ENCODE results near the gene MX2. TPM values are rescaled to one million over a fixed set of nuclear protein-coding genes. Genes with fewer than 3 reads are reported as not detected.

The MX2 gene
- total RNA-seq, 2 donors from 2014 or later: 1.6 to 11.4 TPM

DNA sequence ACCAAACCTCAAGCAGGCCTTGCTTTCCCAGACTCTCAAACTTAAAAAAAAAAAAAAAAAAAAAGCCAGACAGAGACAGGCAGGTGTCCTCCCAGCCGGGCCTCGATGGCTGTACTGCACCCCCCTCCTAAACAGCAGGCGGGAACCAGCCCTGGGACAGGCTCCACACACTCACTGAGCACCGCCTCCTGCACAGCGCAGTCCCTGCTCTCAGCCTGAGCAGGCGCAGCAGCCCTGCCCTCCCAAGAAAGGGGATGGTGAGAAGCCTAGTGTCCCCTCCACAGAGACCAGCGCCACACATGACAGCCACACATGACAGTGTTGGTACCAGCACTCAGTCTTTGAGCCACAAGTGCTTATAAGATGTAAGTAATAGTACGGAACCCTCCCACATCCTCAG lies 11.9 kb downstream of the MX2 start:
- TF ChIP-seq, protein P1, sequence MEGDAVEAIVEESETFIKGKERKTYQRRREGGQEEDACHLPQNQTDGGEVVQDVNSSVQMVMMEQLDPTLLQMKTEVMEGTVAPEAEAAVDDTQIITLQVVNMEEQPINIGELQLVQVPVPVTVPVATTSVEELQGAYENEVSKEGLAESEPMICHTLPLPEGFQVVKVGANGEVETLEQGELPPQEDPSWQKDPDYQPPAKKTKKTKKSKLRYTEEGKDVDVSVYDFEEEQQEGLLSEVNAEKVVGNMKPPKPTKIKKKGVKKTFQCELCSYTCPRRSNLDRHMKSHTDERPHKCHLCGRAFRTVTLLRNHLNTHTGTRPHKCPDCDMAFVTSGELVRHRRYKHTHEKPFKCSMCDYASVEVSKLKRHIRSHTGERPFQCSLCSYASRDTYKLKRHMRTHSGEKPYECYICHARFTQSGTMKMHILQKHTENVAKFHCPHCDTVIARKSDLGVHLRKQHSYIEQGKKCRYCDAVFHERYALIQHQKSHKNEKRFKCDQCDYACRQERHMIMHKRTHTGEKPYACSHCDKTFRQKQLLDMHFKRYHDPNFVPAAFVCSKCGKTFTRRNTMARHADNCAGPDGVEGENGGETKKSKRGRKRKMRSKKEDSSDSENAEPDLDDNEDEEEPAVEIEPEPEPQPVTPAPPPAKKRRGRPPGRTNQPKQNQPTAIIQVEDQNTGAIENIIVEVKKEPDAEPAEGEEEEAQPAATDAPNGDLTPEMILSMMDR (conservative IDR thresholded peaks at IDR 0.05): no peak
- H3K36me3 ChIP-seq (ENCODE audit: control insufficient read depth, insufficient read depth, low read length): no peaks in the 10 kb centered on the region
- no peaks in the 10 kb centered on the region for H3K27me3 ChIP-seq (ENCODE audit: control insufficient read depth, insufficient read depth, low read length, poor library complexity, severe bottlenecking)
- Mint-ChIP-seq H3K4me1 (peaks cover 4% of the 10 kb centered on the region), H3K4me3 (no peak overlapping the region), H3K27ac (no peak overlapping the region), H3K27me3 (ENCODE audit: insufficient read depth) (peaks cover 4% of the 10 kb centered on the region), H3K36me3 (ENCODE audit: low read depth) (no peaks in the 10 kb centered on the region), H3K9me3 (no peaks in the 10 kb centered on the region)
- no peak overlapping the region for H3K9ac ChIP-seq (ENCODE audit: extremely low read depth, low read length, poor library complexity, severe bottlenecking)
- no peak overlapping the region for H3K4me3 ChIP-seq (ENCODE audit: low read length)
- DNase-seq: peak; percentile 21
- H3K9me3 ChIP-seq (ENCODE audit: control insufficient read depth, low read length): no peaks in the 10 kb centered on the region
- no peak overlapping the region for H3K27ac ChIP-seq (ENCODE audit: low read depth, low read length)
- H3K4me1 ChIP-seq (ENCODE audit: control insufficient read depth, insufficient read depth, low read length): peaks cover 7% of the 10 kb centered on the region
- 94 to 100% methylated on average over 2 to 8 of the region's 8 CpGs for WGBS, 2 experiments (ENCODE audit: insufficient coverage in 1 of 2, insufficient read length in 1 of 2)

DNA sequence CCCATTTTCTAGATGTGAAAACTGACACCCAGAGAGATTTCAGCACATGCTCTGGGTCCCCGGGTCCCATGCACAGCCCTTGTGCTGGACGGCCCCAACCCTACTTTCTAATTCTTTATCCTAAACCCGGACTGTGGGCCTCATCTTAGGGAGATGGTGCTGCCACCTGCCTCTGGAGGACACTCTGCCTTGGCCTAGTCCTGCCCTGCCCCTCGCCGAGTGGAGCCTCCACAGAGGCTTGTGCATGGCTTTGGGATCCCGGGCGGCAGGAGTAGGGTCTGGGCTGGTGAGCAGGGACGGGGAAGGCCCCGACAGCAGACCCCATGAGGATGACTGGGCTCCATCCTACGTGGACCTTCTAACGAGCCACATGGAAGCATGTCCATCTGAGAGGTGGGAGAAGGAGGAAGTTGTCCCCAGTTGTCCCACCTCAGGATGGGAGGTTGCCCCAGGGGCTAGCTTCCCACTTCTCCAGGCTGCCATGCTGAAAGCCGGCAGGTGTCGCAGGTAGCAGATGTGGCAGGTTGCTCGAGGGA lies 12.4 kb downstream of the MX2 start:
- peaks cover 7% of the 10 kb centered on the region for H3K4me1 ChIP-seq (ENCODE audit: control insufficient read depth, insufficient read depth, low read length)
- peak; percentile 17 for DNase-seq
- Mint-ChIP-seq H3K4me1 (peaks cover 3% of the 10 kb centered on the region), H3K9me3 (no peaks in the 10 kb centered on the region), H3K27me3 (ENCODE audit: insufficient read depth) (peaks cover 4% of the 10 kb centered on the region), H3K27ac (no peak overlapping the region), H3K36me3 (ENCODE audit: low read depth) (no peaks in the 10 kb centered on the region), H3K4me3 (no peak overlapping the region)
- H3K4me3 ChIP-seq (ENCODE audit: low read length): no peak overlapping the region
- no peak overlapping the region for H3K9ac ChIP-seq (ENCODE audit: extremely low read depth, low read length, poor library complexity, severe bottlenecking)
- no peaks in the 10 kb centered on the region for H3K9me3 ChIP-seq (ENCODE audit: control insufficient read depth, low read length)
- no peak overlapping the region for H3K27ac ChIP-seq (ENCODE audit: low read depth, low read length)
- WGBS, 2 experiments (ENCODE audit: insufficient coverage in 1 of 2, insufficient read length in 1 of 2): 80 to 96% methylated on average over 7 to 14 of the region's 14 CpGs
- no peaks in the 10 kb centered on the region for H3K36me3 ChIP-seq (ENCODE audit: control insufficient read depth, insufficient read depth, low read length)
- TF ChIP-seq, protein P1 (conservative IDR thresholded peaks at IDR 0.05): no peak
- no peaks in the 10 kb centered on the region for H3K27me3 ChIP-seq (ENCODE audit: control insufficient read depth, insufficient read depth, low read length, poor library complexity, severe bottlenecking)

DNA sequence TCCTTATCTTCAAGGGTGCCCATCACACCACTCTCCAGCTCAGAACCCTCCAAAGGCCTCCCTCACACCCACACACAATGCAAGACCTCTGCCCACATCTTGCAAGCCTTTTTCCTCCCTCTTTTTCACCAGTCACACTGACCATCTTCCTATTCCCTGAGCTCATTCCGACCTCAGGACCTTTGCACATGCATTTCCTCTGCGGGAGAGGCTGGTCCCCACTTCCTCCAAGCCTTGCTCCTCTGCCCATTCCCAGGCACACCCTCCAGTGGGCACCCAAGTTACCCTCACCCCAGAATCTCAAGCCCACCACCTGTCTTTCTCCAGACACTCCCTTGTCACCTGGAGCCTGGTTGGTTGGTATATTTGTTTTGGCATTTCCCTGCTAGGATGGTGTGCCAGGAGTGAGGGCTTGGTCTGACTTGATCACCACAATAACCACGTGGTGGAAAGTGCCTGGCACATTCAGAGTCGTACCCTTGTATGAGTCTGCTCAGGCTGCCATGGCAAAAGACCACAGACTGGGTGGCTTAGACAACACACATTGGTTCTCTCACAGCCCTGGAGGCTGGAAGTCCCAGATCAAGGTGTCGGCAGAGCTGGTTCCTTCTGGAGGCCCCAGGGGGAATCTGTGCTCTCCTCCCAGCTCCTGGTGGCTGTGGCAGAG lies 13.2 kb downstream of the MX2 start:
- H3K4me1 Mint-ChIP-seq: peaks cover 2% of the 10 kb centered on the region

More for the DNA sequence above, 13.2 kb downstream of the MX2 start:
- DNase-seq: peak; percentile 36
- Histone ChIP-seq H3K36me3 (ENCODE audit: control insufficient read depth, insufficient read depth, low read length) (no peaks in the 10 kb centered on the region), H3K9me3 (ENCODE audit: control insufficient read depth, low read length) (no peaks in the 10 kb centered on the region), H3K4me3 (ENCODE audit: low read length) (no peak overlapping the region), H3K27ac (ENCODE audit: low read depth, low read length) (no peak overlapping the region), H3K9ac (ENCODE audit: extremely low read depth, low read length, poor library complexity, severe bottlenecking) (no peak overlapping the region), H3K4me1 (ENCODE audit: control insufficient read depth, insufficient read depth, low read length) (peaks cover 7% of the 10 kb centered on the region), H3K27me3 (ENCODE audit: control insufficient read depth, insufficient read depth, low read length, poor library complexity, severe bottlenecking) (no peaks in the 10 kb centered on the region)
- H3K36me3 Mint-ChIP-seq (ENCODE audit: low read depth): no peaks in the 10 kb centered on the region
- 80 to 83% methylated on average over 3 to 5 of the region's 5 CpGs for WGBS, 2 experiments (ENCODE audit: insufficient coverage in 1 of 2, insufficient read length in 1 of 2)
- H3K27me3 Mint-ChIP-seq (ENCODE audit: insufficient read depth): peaks cover 4% of the 10 kb centered on the region
- TF ChIP-seq, protein P1 (conservative IDR thresholded peaks at IDR 0.05): no peak
- H3K27ac Mint-ChIP-seq: no peak overlapping the region
- H3K4me3 Mint-ChIP-seq: no peak overlapping the region
- H3K9me3 Mint-ChIP-seq: no peaks in the 10 kb centered on the region
